Thoracic aorta (tissue), 2 donors: ENCODE measurements around the gene MMP21. TPM values are rescaled to one million over a fixed set of nuclear protein-coding genes. Genes with fewer than 3 reads are reported as not detected.

Source experiments
- ATAC-seq: fragments of 150-250 bp; one replicate; pipeline ENCODE4 v1.8.0; 2017; ENCODE audit warnings: low read depth; ENCODE audit not compliant: insufficient number of reproducible peaks, low FRiP score
- DNase-seq: peaks from one replicate; pipeline ENCODE4 v3.0.0-alpha.2; 2020; ENCODE audit warnings: low spot score
- H3K27ac ChIP-seq, 2 donors: fragments of 200-600 bp; sonication (generic); 1 replicate in 1 of 2; 2 replicates in 1 of 2; pipeline ENCODE4 v1.5.1; 2016; ENCODE audit warnings: mild to moderate bottlenecking in 2 of 2, moderate library complexity in 2 of 2
- H3K27me3 ChIP-seq: fragments of 200-600 bp; sonication (generic); replicated peaks from 2 replicates; pipeline ENCODE4 v1.6.0; 2016; ENCODE audit warnings: mild to moderate bottlenecking; ENCODE audit not compliant: insufficient read depth
- H3K36me3 ChIP-seq: fragments of 200-600 bp; sonication (generic); one replicate; pipeline ENCODE4 v1.5.1; 2016
- H3K4me1 ChIP-seq, 2 donors: fragments of 200-600 bp; sonication (generic); 1 replicate in 1 of 2; 2 replicates in 1 of 2; pipeline versions ENCODE4 v1.5.1 to v1.6.0; 2016; ENCODE audit warnings: low read depth in 2 of 2, mild to moderate bottlenecking in 1 of 2; ENCODE audit not compliant: control insufficient read depth in 1 of 2
- H3K4me3 ChIP-seq: fragments of 200-600 bp; sonication (generic); 2 replicates; pipeline ENCODE4 v1.5.1; 2016; ENCODE audit warnings: mild to moderate bottlenecking
- H3K9me3 ChIP-seq: fragments of 200-600 bp; sonication (generic); 2 replicates; pipeline ENCODE4 v1.5.1; 2016
- total RNA-seq, 2 donors: library from RNA; depleted of rRNA; stranded (reverse); fragments of >200 nt; gene quantifications; one replicate each; pipeline versions ENCODE4 v1.1.0 to v1.2.3, GENCODE V29; 2016
- TF ChIP-seq, protein P1 (sequence below): fragments of 200-600 bp; sonication (generic); IDR thresholded peaks from one replicate; pipeline ENCODE4 v1.5.1; 2019; ENCODE audit warnings: antibody characterized with exemption

Gene MMP21
- total RNA-seq, 2 donors from 2014 or later: not detected

DNA sequence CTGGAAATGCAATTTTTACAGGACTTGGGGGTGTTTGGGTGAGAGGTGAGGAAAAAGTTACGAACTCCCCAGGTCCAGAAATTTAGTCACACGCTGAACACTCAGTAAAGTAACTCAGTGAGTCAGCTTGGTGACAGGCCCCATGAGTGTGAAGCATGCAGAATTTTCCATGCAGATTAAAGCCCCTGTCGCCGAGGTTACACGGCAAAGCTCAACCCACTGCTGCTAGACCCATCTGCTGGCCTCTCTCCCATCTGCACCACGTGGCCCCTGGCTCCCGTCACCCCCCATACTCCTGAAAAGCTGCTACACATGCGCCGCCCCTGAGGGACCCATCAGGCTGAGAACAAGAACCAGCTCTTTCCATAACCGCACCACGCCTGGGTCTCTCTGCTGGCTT, 7.0 kb upstream of the MMP21 start:
- no peaks in the 10 kb centered on the region for H3K4me1 ChIP-seq
- H3K9me3 ChIP-seq: no peaks in the 10 kb centered on the region
- H3K36me3 ChIP-seq: no peaks in the 10 kb centered on the region
- H3K27me3 ChIP-seq: no peaks in the 10 kb centered on the region
- TF ChIP-seq, protein P1, sequence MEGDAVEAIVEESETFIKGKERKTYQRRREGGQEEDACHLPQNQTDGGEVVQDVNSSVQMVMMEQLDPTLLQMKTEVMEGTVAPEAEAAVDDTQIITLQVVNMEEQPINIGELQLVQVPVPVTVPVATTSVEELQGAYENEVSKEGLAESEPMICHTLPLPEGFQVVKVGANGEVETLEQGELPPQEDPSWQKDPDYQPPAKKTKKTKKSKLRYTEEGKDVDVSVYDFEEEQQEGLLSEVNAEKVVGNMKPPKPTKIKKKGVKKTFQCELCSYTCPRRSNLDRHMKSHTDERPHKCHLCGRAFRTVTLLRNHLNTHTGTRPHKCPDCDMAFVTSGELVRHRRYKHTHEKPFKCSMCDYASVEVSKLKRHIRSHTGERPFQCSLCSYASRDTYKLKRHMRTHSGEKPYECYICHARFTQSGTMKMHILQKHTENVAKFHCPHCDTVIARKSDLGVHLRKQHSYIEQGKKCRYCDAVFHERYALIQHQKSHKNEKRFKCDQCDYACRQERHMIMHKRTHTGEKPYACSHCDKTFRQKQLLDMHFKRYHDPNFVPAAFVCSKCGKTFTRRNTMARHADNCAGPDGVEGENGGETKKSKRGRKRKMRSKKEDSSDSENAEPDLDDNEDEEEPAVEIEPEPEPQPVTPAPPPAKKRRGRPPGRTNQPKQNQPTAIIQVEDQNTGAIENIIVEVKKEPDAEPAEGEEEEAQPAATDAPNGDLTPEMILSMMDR: no peak
- ATAC-seq (no peak), DNase-seq (no peak)
- no peak overlapping the region for H3K4me3 ChIP-seq
- no peak overlapping the region for H3K27ac ChIP-seq

DNA sequence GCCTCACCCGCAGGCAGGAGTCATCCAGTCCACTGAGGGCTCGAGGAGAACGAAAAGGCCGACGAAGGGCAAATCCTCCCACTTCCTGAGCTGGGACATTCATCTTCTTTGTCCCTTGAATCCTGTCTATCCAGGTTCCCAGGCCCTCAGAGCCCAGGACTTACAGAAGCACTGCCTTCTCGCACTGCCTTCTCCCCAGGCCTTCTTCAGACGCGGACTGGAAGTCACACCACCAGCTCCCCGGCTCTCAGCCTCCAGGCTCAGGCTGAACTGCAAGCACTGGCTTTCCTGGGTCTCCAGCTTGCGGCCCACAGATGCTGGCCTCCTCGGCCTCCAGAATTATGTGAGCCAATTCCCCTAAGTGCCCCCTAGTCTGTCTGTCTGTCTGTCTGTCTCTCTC, 6.4 kb upstream of the MMP21 start:
- TF ChIP-seq, protein P1: no peak
- Histone ChIP-seq H3K4me3 (no peak overlapping the region), H3K9me3 (no peaks in the 10 kb centered on the region), H3K27ac (no peak overlapping the region), H3K36me3 (no peaks in the 10 kb centered on the region), H3K4me1 (no peaks in the 10 kb centered on the region), H3K27me3 (no peaks in the 10 kb centered on the region)
- ATAC-seq: no peak
- DNase-seq: no peak

DNA sequence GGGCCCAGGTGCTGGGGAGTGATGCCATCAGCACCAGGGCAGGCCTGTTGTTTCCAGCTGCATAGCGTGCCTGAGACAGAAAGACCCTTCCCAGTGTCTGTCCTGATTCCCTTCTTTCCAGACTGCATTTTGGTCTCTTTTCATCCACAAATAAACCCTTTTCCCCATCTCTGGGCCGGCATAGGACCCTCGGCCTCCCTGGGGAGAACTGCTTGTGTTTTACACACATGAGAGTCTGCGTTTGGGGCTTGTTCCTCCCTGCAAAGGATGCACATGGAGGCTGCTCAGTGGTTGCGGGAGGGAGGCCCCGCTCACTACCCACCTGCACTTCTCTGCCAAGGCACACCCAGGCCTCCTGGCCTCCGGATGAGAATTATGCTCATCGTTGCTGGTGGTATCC, 5.8 kb upstream of the MMP21 start:
- H3K4me1 ChIP-seq: no peaks in the 10 kb centered on the region
- no peaks in the 10 kb centered on the region for H3K36me3 ChIP-seq
- no peaks in the 10 kb centered on the region for H3K9me3 ChIP-seq
- no peak overlapping the region for H3K4me3 ChIP-seq
- TF ChIP-seq, protein P1: no peak
- H3K27ac ChIP-seq: no peak overlapping the region
- DNase-seq (no peak), ATAC-seq (no peak)
- H3K27me3 ChIP-seq: no peaks in the 10 kb centered on the region

DNA sequence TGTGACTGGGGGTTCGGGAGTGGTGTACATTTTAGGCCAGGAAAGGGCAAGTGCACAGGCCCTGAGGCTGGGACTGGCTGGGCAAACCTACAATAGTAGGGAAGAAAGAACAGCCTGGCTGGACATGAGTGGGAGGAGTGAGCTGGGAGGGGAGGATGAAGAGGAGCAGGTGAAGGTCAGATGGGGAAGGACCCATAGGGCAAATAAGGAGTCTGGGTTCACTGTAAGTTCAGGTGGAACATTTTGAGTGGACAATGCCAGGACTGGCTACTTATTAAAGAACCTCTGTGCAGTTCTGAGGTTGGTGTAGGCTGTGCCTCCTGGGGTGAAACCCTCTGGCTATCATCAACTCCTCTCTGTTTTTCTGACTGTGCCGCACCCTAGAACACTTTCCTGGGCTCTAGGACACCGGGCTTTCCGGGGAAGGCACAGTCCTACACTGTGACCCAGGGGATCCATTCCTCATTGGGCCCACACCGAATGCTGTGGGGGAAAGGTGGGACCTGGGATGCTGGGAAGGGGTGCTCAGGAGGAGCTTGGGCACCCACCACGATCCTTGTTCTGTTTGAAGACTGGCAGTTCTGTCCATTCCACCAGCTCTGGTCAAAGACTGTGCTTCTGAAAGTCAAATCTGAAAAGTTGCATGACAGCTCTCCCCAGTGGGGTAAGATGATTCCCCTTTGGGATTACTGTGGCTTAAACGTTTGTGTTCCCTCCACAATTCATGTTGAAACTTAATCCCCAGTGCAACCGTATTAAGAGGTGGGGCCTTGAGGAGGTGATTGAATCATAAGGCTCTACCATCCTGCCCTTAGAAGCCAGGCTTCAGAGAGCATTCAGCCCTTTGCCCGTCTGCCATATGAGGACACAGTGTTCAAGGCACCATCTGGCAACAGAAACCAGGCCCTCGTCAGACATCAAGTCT, 4.0 kb upstream of the MMP21 start:
- H3K4me1 ChIP-seq: no peaks in the 10 kb centered on the region
- H3K27ac ChIP-seq: no peak overlapping the region
- no peaks in the 10 kb centered on the region for H3K36me3 ChIP-seq
- DNase-seq: no peak
- H3K9me3 ChIP-seq: no peaks in the 10 kb centered on the region
- no peak for ATAC-seq
- H3K27me3 ChIP-seq: no peaks in the 10 kb centered on the region
- no peak overlapping the region for H3K4me3 ChIP-seq
- TF ChIP-seq, protein P1: no peak

DNA sequence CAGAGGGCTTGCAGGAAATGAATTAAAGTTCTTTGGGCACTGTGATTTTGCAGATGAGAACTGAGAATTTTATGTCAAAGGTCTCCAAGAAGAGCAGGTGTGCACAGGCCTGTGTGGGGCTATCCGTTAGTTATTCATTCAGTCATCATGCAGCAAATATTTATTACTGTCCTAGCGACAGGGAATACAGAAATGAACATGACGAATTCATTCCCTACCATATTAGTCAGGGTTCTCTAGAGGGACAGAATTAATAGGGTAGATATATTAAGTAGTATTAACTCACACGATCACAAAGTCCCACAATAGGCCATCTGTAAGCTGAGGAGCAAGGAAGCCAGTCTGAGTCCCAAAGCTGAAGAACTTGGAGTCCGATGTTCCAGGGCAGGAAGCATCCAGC, 2.9 kb upstream of the MMP21 start:
- ATAC-seq (no peak), DNase-seq (no peak)
- H3K27me3 ChIP-seq: no peaks in the 10 kb centered on the region
- no peaks in the 10 kb centered on the region for H3K4me1 ChIP-seq
- no peak overlapping the region for H3K4me3 ChIP-seq
- H3K9me3 ChIP-seq: no peaks in the 10 kb centered on the region
- TF ChIP-seq, protein P1: no peak
- H3K27ac ChIP-seq: no peak overlapping the region
- H3K36me3 ChIP-seq: no peaks in the 10 kb centered on the region
